IMR-90 (cell line): ENCODE measurements around the gene COX6A2. TPM values are rescaled to one million over a fixed set of nuclear protein-coding genes. Genes with fewer than 3 reads are reported as not detected.

Experiments used
- ATAC-seq: fragments of 200-7000 bp; cut with Tn5 transposase; 2 replicates; pipeline ENCODE4 v1.9.1; 2020; ENCODE audit warnings: low read depth, mild to moderate bottlenecking, moderate library complexity
- BruUV-seq: library from RNA; stranded (reverse); fragments of 400-500 nt; replicated peaks from 2 replicates; lab custom pipeline; 2021; lab: Mats Ljungman, UMichigan
- CTCF ChIA-PET: fragments of 300-600 bp; formaldehyde crosslinking; extraction: SDS; loops from one replicate; lab custom pipeline; 2021; ENCODE audit warnings: antibody characterized with exemption; lab: Yijun Ruan, JAX
- POLR2A ChIA-PET: fragments of 300-600 bp; sonication (Branson Sonifier 250); formaldehyde crosslinking; loops from one replicate; lab custom pipeline; 2022; ENCODE audit warnings: antibody characterized with exemption; ENCODE audit not compliant: unreplicated experiment; lab: Charles Lee
- DNase-seq: peaks from one replicate; pipeline ENCODE4 v3.0.0; 2013
- H2AFZ ChIP-seq: replicated peaks from 2 replicates; pipeline ENCODE3; 2013; ENCODE audit warnings: low read length, mild to moderate bottlenecking; ENCODE audit not compliant: poor library complexity
- H2AK5ac ChIP-seq: 2 replicates; pipeline ENCODE4 v1.6.1; 2013; ENCODE audit warnings: low read depth, low read length, inconsistent platforms
- H2AK9ac ChIP-seq: replicated peaks from 2 replicates; pipeline ENCODE3; 2013; ENCODE audit warnings: mild to moderate bottlenecking, low read depth, low read length, moderate library complexity; ENCODE audit not compliant: poor library complexity
- H2BK120ac ChIP-seq: 2 replicates; pipeline ENCODE4 v1.6.1; 2013; ENCODE audit warnings: low read depth, low read length, inconsistent platforms
- H2BK15ac ChIP-seq: 3 replicates; pipeline ENCODE4 v1.6.1; 2013; ENCODE audit warnings: low read depth, low read length, inconsistent platforms
- H2BK20ac ChIP-seq: 2 replicates; pipeline ENCODE4 v1.6.1; 2013; ENCODE audit warnings: low read depth, mild to moderate bottlenecking, inconsistent platforms, low read length, moderate library complexity
- H2BK5ac ChIP-seq: 2 replicates; pipeline ENCODE4 v1.6.1; 2013; ENCODE audit warnings: mild to moderate bottlenecking, low read depth, low read length, inconsistent platforms; ENCODE audit not compliant: poor library complexity, severe bottlenecking
- H3K14ac ChIP-seq: replicated peaks from 2 replicates; pipeline ENCODE4 v1.6.1; 2013; ENCODE audit warnings: low read depth, low read length, inconsistent platforms
- H3K18ac ChIP-seq: 2 replicates; pipeline ENCODE4 v1.6.1; 2013; ENCODE audit warnings: low read depth, low read length, control low read depth
- H3K23ac ChIP-seq: 2 replicates; pipeline ENCODE4 v1.6.1; 2013; ENCODE audit warnings: low read depth, low read length, inconsistent platforms
- H3K27ac ChIP-seq: 2 replicates; pipeline ENCODE4 v1.5.1; 2013; ENCODE audit warnings: mild to moderate bottlenecking, control low read depth, low read length; ENCODE audit not compliant: insufficient read depth
- H3K27me3 ChIP-seq: 2 replicates; pipeline ENCODE4 v1.6.1; 2013; ENCODE audit warnings: low read length; ENCODE audit not compliant: control insufficient read depth, insufficient read depth
- H3K36me3 ChIP-seq: 2 replicates; pipeline ENCODE4 v1.6.1; 2013; ENCODE audit warnings: low read length, mixed read lengths; ENCODE audit not compliant: control insufficient read depth, insufficient read depth
- H3K4ac ChIP-seq: 2 replicates; pipeline ENCODE4 v1.6.1; 2013; ENCODE audit warnings: low read depth, low read length, inconsistent platforms
- H3K4me1 ChIP-seq: 2 replicates; pipeline ENCODE4 v1.6.1; 2013; ENCODE audit warnings: low read length, mixed read lengths; ENCODE audit not compliant: control insufficient read depth, insufficient read depth
- H3K4me2 ChIP-seq: 2 replicates; pipeline ENCODE4 v1.6.1; 2013; ENCODE audit warnings: low read depth, mild to moderate bottlenecking, control low read depth, low read length, moderate library complexity
- H3K4me3 ChIP-seq: 2 replicates; pipeline ENCODE4 v1.5.1; 2013; ENCODE audit warnings: low read depth, mild to moderate bottlenecking, control low read depth, low read length, moderate library complexity; ENCODE audit not compliant: insufficient read depth
- H3K56ac ChIP-seq: 2 replicates; pipeline ENCODE4 v1.6.1; 2013; ENCODE audit warnings: low read length, inconsistent platforms; ENCODE audit not compliant: insufficient read depth; ENCODE audit errors: extremely low read depth
- H3K79me1 ChIP-seq, 2 experiments: 2 replicates each; pipeline ENCODE4 v1.6.1; 2013; ENCODE audit warnings: low read length in 2 of 2, inconsistent platforms in 1 of 2, low read depth in 1 of 2
- H3K9ac ChIP-seq: 2 replicates; pipeline ENCODE4 v1.6.1; 2013; ENCODE audit warnings: low read depth, low read length, control low read depth
- H3K9me1 ChIP-seq: 2 replicates; pipeline ENCODE4 v1.6.1; 2013; ENCODE audit warnings: low read length, inconsistent platforms; ENCODE audit not compliant: insufficient read depth
- H3K9me3 ChIP-seq: 2 replicates; pipeline ENCODE4 v1.6.1; 2013; ENCODE audit warnings: low read length; ENCODE audit not compliant: control insufficient read depth, insufficient read depth
- H4K20me1 ChIP-seq: 2 replicates; pipeline ENCODE4 v1.6.1; 2013; ENCODE audit warnings: low read length, inconsistent platforms; ENCODE audit not compliant: insufficient read depth
- H4K5ac ChIP-seq: 2 replicates; pipeline ENCODE4 v1.6.1; 2013; ENCODE audit warnings: mild to moderate bottlenecking, low read depth, low read length, control low read depth
- H4K8ac ChIP-seq, 2 experiments: 2 replicates each; pipeline ENCODE4 v1.6.1; 2013; ENCODE audit warnings: low read depth in 2 of 2, low read length in 2 of 2, control low read depth in 1 of 2, inconsistent platforms in 1 of 2
- H4K91ac ChIP-seq: 2 replicates; pipeline ENCODE4 v1.6.1; 2013; ENCODE audit warnings: low read depth, low read length, inconsistent platforms; ENCODE audit not compliant: insufficient read depth
- CEBPB ChIP-seq: IDR thresholded peaks from 2 replicates; pipeline ENCODE4 v1.6.1; 2012; ENCODE audit warnings: low read depth, low read length, improper control_type of control experiment
- CHD1 ChIP-seq: IDR thresholded peaks from 2 replicates; pipeline ENCODE4 v1.6.1; 2012; ENCODE audit warnings: low read depth, low read length, improper control_type of control experiment
- MAFK ChIP-seq: IDR thresholded peaks from 2 replicates; pipeline ENCODE4 v1.6.1; 2012; ENCODE audit warnings: low read depth, low read length, improper control_type of control experiment
- MAZ ChIP-seq: IDR thresholded peaks from 2 replicates; pipeline ENCODE4 v1.6.1; 2012; ENCODE audit warnings: low read depth, mild to moderate bottlenecking, low read length, improper control_type of control experiment, moderate library complexity, borderline replicate concordance
- MXI1 ChIP-seq: IDR thresholded peaks from 2 replicates; pipeline ENCODE4 v1.6.1; 2012; ENCODE audit warnings: low read depth, mild to moderate bottlenecking, low read length, moderate library complexity, borderline replicate concordance
- RAD21 ChIP-seq: IDR thresholded peaks from 2 replicates; pipeline ENCODE4 v1.6.1; 2012; ENCODE audit warnings: low read length, improper control_type of control experiment
- RFX5 ChIP-seq: IDR thresholded peaks from 2 replicates; pipeline ENCODE4 v1.8.0; 2012; ENCODE audit warnings: low read depth, mild to moderate bottlenecking, low read length, moderate library complexity
- WGBS, 2 experiments: methylation state at CpG; one replicate each; pipeline versions ENCODE4 v1.1.5 to v1.1.7; 2013; ENCODE audit warnings: missing lambda C conversion rate in 2 of 2; ENCODE audit not compliant: insufficient read length in 1 of 2; ENCODE audit errors: extremely low coverage in 2 of 2; 5-methylcytosine and 5-hydroxymethylcytosine counted together
- dilution Hi-C: fragments of 300-500 bp; cut with HindIII; formaldehyde crosslinking; loops from one replicate; pipeline ENCODE4 v1.14.3; 2018; ENCODE audit warnings: low sequenced_read_pairs; ENCODE audit not compliant: unreplicated experiment
- in situ Hi-C: fragments of 300-500 bp; cut with MboI; formaldehyde crosslinking; loops from 3 replicates; pipeline ENCODE4 v1.14.3; 2019; ENCODE audit warnings: low sequenced_read_pairs, inconsistent platforms, mixed read lengths
- intact Hi-C: fragments of 100-400 bp; cut with micrococcal nuclease; formaldehyde crosslinking; loops from 2 replicates; pipeline ENCODE4 v1.10.0; 2022
- polyA plus RNA-seq, 3 experiments: library from polyadenylated mRNA; depleted of rRNA; stranded (reverse); fragments of >200 nt; gene quantifications; 2 replicates each; pipeline ENCODE4 v1.2.3, GENCODE V29; 2012; ENCODE audit warnings: low replicate concordance in 1 of 3
- total RNA-seq: library from RNA; depleted of rRNA; stranded (reverse); fragments of >200 nt; gene quantifications from 2 replicates; pipeline ENCODE4 v1.2.3, GENCODE V29; 2012
- TF ChIP-seq, protein P1 (sequence below): fragments of 150-350 bp; IDR thresholded peaks from 2 replicates; pipeline ENCODE4 v1.6.1; 2017; ENCODE audit warnings: mild to moderate bottlenecking, antibody characterized with exemption, low read length, low read depth
- TF ChIP-seq, protein P2 (sequence below): conservative IDR thresholded peaks from 2 replicates; pipeline ENCODE4 v1.5.1; 2012; ENCODE audit warnings: mild to moderate bottlenecking, low read depth, low read length, improper control_type of control experiment

The COX6A2 gene
- total and polyA plus RNA-seq, 2 of the 4 experiments (the other 2 are of a cell fraction), result not detected

DNA sequence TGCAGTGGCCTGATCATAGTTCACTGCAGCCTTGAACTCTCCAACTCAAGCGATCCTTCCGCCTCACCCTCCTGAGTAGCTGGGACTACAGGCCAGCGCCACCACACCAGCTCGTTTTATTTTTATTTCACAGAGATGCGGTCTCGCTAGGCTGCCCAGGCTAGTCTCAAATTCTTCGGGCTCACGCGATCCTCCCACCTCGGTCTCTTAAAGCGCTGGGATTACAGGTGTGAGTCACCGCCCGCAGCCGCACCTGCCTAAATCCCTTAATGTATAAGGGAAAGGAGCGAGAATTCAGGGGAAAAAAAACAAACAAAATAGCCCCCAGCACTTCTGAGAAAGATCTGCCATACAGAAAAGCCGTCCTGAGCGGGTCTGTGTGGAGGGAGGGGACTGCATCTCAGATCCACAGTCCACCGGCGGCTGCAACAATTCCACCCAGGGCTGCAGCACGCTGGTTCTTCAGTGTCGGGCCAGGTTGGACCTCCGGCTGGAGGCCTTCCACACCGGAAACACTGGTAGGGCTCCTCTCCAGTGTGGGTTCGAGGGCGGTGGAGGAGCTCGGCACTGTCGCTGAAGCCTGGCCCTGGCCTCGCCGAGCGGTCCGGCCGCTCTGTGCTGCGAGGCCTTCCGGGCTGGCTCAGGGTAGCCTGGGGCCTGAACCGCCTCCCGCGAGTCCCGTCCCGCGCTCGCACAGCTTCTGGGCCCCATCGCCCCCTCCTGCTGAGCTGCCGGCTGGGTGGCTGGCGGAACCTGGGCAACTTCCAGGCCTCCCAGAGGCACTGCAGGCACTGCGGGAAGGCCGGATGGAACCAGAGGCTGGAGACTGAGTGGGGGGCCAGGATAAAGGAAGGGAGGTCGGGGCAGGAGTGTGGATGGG is 7.4 kb upstream of the COX6A2 start:
- ATAC-seq, result no peak
- H3K9ac ChIP-seq, result no peak overlapping the region
- no peak overlapping the region for H3K27ac ChIP-seq
- no peak for DNase-seq
- TF ChIP-seq MAZ (no peak), CEBPB (no peak), CHD1 (no peak), MAFK (no peak), RAD21 (no peak), RFX5 (no peak), MXI1 (no peak)
- TF ChIP-seq, protein P1, sequence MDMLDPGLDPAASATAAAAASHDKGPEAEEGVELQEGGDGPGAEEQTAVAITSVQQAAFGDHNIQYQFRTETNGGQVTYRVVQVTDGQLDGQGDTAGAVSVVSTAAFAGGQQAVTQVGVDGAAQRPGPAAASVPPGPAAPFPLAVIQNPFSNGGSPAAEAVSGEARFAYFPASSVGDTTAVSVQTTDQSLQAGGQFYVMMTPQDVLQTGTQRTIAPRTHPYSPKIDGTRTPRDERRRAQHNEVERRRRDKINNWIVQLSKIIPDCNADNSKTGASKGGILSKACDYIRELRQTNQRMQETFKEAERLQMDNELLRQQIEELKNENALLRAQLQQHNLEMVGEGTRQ, result no peak
- TF ChIP-seq, protein P2, sequence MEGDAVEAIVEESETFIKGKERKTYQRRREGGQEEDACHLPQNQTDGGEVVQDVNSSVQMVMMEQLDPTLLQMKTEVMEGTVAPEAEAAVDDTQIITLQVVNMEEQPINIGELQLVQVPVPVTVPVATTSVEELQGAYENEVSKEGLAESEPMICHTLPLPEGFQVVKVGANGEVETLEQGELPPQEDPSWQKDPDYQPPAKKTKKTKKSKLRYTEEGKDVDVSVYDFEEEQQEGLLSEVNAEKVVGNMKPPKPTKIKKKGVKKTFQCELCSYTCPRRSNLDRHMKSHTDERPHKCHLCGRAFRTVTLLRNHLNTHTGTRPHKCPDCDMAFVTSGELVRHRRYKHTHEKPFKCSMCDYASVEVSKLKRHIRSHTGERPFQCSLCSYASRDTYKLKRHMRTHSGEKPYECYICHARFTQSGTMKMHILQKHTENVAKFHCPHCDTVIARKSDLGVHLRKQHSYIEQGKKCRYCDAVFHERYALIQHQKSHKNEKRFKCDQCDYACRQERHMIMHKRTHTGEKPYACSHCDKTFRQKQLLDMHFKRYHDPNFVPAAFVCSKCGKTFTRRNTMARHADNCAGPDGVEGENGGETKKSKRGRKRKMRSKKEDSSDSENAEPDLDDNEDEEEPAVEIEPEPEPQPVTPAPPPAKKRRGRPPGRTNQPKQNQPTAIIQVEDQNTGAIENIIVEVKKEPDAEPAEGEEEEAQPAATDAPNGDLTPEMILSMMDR, result no peak
- ChIA-PET CTCF (no interaction called here), POLR2A (no interaction called here)
- dilution Hi-C loops (no loop called here), intact Hi-C loops (no loop called here), in situ Hi-C loops (no loop called here)
- H3K14ac ChIP-seq, result no peak overlapping the region
- no peak overlapping the region for H3K4me2 ChIP-seq
- no peak overlapping the region for H2BK120ac ChIP-seq
- H3K4ac ChIP-seq, result no peak overlapping the region
- H2BK5ac ChIP-seq, result no peak overlapping the region
- H3K4me1 ChIP-seq, result no peaks in the 10 kb centered on the region
- no peaks in the 10 kb centered on the region for H4K20me1 ChIP-seq
- BruUV-seq, result no TSS peak
- H3K18ac ChIP-seq, result no peak overlapping the region
- no peak overlapping the region for H4K8ac ChIP-seq
- 83% methylated on average over 21 of the region's 47 CpGs; no CpG with 5 or more reads in 1 of the 2 experiments for WGBS, 2 experiments
- no peak overlapping the region for H3K23ac ChIP-seq
- H2AK5ac ChIP-seq, result no peak overlapping the region
- H3K79me1 ChIP-seq, result no peaks in the 10 kb centered on the region
- H3K36me3 ChIP-seq, result no peaks in the 10 kb centered on the region
- peaks cover 7% of the 10 kb centered on the region for H3K27me3 ChIP-seq
- no peaks in the 10 kb centered on the region for H3K9me1 ChIP-seq
- no peak overlapping the region for H2BK15ac ChIP-seq
- no peaks in the 10 kb centered on the region for H3K9me3 ChIP-seq
- no peak overlapping the region for H4K5ac ChIP-seq
- no peak overlapping the region for H2BK20ac ChIP-seq
- no peak overlapping the region for H4K91ac ChIP-seq
- H3K56ac ChIP-seq, result no peak overlapping the region
- no peak overlapping the region for H3K4me3 ChIP-seq
- no peak overlapping the region for H2AK9ac ChIP-seq
- H2AFZ ChIP-seq, result no peak overlapping the region
